Naive thymus-derived CD4-positive, alpha-beta T cell (primary cell): ENCODE results near the gene EPN3. TPM values are rescaled to one million over a fixed set of nuclear protein-coding genes. Genes with fewer than 3 reads are reported as not detected.

Experiments
- ATAC-seq: fragments of 150-1000 bp; cut with Tn5 transposase; 2 replicates; pipeline ENCODE4 v1.10.0; 2021; ENCODE audit warnings: mild to moderate bottlenecking, moderate library complexity
- CTCF ChIA-PET: fragments of 350-600 bp; sonication (Branson Sonifier 250); formaldehyde crosslinking; loops from one replicate; lab custom pipeline; 2021; ENCODE audit warnings: antibody characterized with exemption; lab: Charles Lee
- POLR2A ChIA-PET: fragments of 350-600 bp; sonication (Branson Sonifier 250); formaldehyde crosslinking; loops from one replicate; lab custom pipeline; 2021; ENCODE audit warnings: antibody characterized with exemption, inconsistent platforms; lab: Charles Lee
- DNase-seq, 9 donors: peaks; one replicate each; pipeline versions ENCODE4 v3.0.0 to v3.0.0-alpha.2; 2020 to 2022; ENCODE audit warnings: mixed read lengths in 1 of 9
- H3K27ac ChIP-seq: one replicate; pipeline ENCODE4 v1.7.0; 2013; ENCODE audit warnings: mild to moderate bottlenecking, low read depth, low read length, moderate library complexity
- H3K27me3 ChIP-seq, 2 donors: one replicate each; pipeline ENCODE4 v1.7.0; 2013; ENCODE audit warnings: low read length in 2 of 2, mild to moderate bottlenecking in 2 of 2, moderate library complexity in 2 of 2; ENCODE audit not compliant: control insufficient read depth in 2 of 2, insufficient read depth in 2 of 2
- H3K36me3 ChIP-seq, 3 experiments: 1 replicate in 2 of 3; 2 replicates in 1 of 3; pipeline ENCODE4 v1.7.0; 2013; ENCODE audit warnings: low read length in 3 of 3, mild to moderate bottlenecking in 3 of 3, moderate library complexity in 1 of 3; ENCODE audit not compliant: insufficient read depth in 3 of 3, control insufficient read depth in 2 of 3
- H3K4me1 ChIP-seq, 2 donors: one replicate each; pipeline ENCODE4 v1.7.0; 2013; ENCODE audit warnings: low read length in 2 of 2, mild to moderate bottlenecking in 2 of 2, moderate library complexity in 1 of 2; ENCODE audit not compliant: control insufficient read depth in 2 of 2, insufficient read depth in 2 of 2
- H3K4me3 ChIP-seq: 2 replicates; pipeline ENCODE4 v1.7.0; 2013; ENCODE audit warnings: mild to moderate bottlenecking, low read length
- H3K9me3 ChIP-seq, 3 experiments: 1 replicate in 2 of 3; 2 replicates in 1 of 3; pipeline ENCODE4 v1.7.0; 2013; ENCODE audit warnings: low read length in 3 of 3; ENCODE audit not compliant: control insufficient read depth in 2 of 3
- H3K27ac Mint-ChIP-seq, 9 donors: one replicate each; pipeline ENCODE4 v1.8.0; 2020 to 2022; ENCODE audit warnings: mixed read lengths in 9 of 9, mild to moderate bottlenecking in 8 of 9, moderate library complexity in 5 of 9, inconsistent platforms in 2 of 9
- H3K27me3 Mint-ChIP-seq, 5 donors: one replicate each; pipeline ENCODE4 v1.8.0; 2021 to 2022; ENCODE audit warnings: mixed read lengths in 5 of 5, mild to moderate bottlenecking in 1 of 5
- H3K36me3 Mint-ChIP-seq, 5 donors: one replicate each; pipeline ENCODE4 v1.8.0; 2020 to 2022; ENCODE audit warnings: mixed read lengths in 5 of 5, mild to moderate bottlenecking in 3 of 5, inconsistent platforms in 1 of 5
- H3K4me1 Mint-ChIP-seq, 7 donors: one replicate each; pipeline ENCODE4 v1.8.0; 2020 to 2022; ENCODE audit warnings: mixed read lengths in 7 of 7, mild to moderate bottlenecking in 3 of 7, inconsistent platforms in 1 of 7
- H3K4me3 Mint-ChIP-seq, 10 donors: one replicate each; pipeline ENCODE4 v1.8.0; 2020 to 2022; ENCODE audit warnings: mild to moderate bottlenecking in 10 of 10, mixed read lengths in 10 of 10, moderate library complexity in 6 of 10, inconsistent platforms in 2 of 10
- H3K9me3 Mint-ChIP-seq, 11 donors: one replicate each; pipeline ENCODE4 v1.8.0; 2020 to 2022; ENCODE audit warnings: mixed read lengths in 11 of 11, mild to moderate bottlenecking in 4 of 11, inconsistent platforms in 1 of 11, moderate library complexity in 1 of 11
- intact Hi-C, 2 donors: fragments of 100-400 bp; cut with micrococcal nuclease; formaldehyde crosslinking; loops; one replicate each; pipeline ENCODE4 v1.15.1; 2023
- polyA plus RNA-seq, 2 donors: library from polyadenylated mRNA; unstranded; fragments of 300-500 nt; fragmentation: Illumina TruSeq; gene quantifications; one replicate each; pipeline ENCODE4 v1.2.3, GENCODE V29; 2021
- total RNA-seq, 6 experiments: library from RNA in 5 of 6; stranded (reverse) in 5 of 6; gene quantifications; 1 replicate in 5 of 6; 2 replicates in 1 of 6; pipeline ENCODE4 v1.2.3 and lab custom pipeline; 2021 to 2026

The EPN3 gene
- total and polyA plus RNA-seq, 7 experiments from 2014 or later: not detected

DNA sequence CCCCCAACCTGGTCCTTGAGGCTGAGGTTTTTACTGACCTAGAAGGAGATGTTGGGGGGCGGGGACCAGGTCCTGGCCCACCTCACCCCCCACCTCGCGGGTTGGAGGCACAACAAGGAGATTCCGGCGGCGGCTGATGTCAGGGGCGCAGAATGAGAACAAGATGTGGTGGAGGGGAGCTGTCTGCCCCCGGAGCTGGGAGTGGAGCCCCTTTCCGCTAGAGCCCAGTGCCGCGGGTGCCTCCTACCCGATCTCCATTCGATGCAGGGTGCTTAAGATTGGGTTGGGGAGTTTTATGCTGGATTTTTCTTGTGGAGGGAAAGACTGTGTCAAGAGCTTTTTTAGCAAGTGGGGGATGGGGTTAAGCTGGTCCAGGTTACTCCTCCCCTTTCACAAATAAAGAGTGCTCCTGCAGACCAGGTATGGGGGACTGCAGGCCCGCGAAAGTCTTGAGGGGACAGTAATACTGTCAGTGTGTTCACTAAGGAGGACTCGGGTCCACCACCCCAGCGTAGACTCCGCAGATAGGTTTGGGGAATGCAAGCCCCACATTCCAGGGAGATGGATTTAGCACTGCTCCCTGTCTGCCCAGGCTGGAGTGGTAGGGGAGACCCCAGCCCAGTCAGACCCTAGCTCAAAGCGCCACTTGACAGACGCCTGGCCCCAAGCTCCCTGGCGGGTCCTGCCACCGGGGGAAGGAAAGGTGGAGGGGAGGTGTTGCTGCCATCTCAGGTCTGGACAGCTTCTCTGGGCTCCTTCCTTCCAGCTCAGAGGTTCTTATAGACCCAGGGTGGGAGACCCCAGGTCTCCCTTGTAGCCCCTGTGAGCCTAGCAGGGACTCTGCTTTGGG, 29.9 kb downstream of the EPN3 start:
- peak overlapping the region in 3 of 9 donors; percentile 18 to 46 (median 25) for H3K27ac Mint-ChIP-seq
- Histone ChIP-seq H3K4me3 (no peak overlapping the region), H3K9me3 (no peaks in the 10 kb centered on the region), H3K27ac (no peak overlapping the region), H3K36me3 (no peaks in the 10 kb centered on the region), H3K27me3 (peaks cover 19 to 27% of the 10 kb centered on the region in 2 donors), H3K4me1 (peaks cover 20 to 23% of the 10 kb centered on the region in 2 donors)
- H3K27me3 Mint-ChIP-seq: peaks cover 54 to 81% (median 62%) of the 10 kb centered on the region in 5 donors
- ChIA-PET POLR2A (interaction anchor here (1.0 kb wide), 1 partner anchor 9 kb away, joined by 3 read pairs; no protein-coding TSS in a partner anchor), CTCF (interaction anchor here (0.6 to 1.1 kb wide), 3 partner anchors 17 to 1384 kb away, joined by 3 to 4 read pairs (median 3); no protein-coding TSS in a partner anchor)
- no peaks in the 10 kb centered on the region for H3K36me3 Mint-ChIP-seq
- peak in 2 of 9 donors; percentile 22 to 27 for DNase-seq
- peak overlapping the region; percentile 20 to 87 (median 70) for H3K4me3 Mint-ChIP-seq
- H3K4me1 Mint-ChIP-seq: peaks cover 15 to 41% (median 24%) of the 10 kb centered on the region in 7 donors
- no peak for ATAC-seq
- no peaks in the 10 kb centered on the region for H3K9me3 Mint-ChIP-seq
- intact Hi-C loops: loop anchor here (5.0 kb wide), 2 partner anchors 85 to 145 kb away; partner anchors contain the start of genes ANKRD40 (in 2 of the 2) and RSAD1 (in 2 of the 2)

- H3K4me1 ChIP-seq: peaks cover 20 to 23% of the 10 kb centered on the region in 2 donors
- H3K4me1 Mint-ChIP-seq: peaks cover 15 to 41% (median 24%) of the 10 kb centered on the region in 7 donors
- ChIA-PET CTCF (interaction anchor here (1.1 kb wide), 1 partner anchor 18 kb away, joined by 4 read pairs; no protein-coding TSS in a partner anchor), POLR2A (interaction anchor here (1.0 kb wide), 1 partner anchor 8 kb away, joined by 3 read pairs; no protein-coding TSS in a partner anchor)
- H3K27ac ChIP-seq: no peak overlapping the region
- no peak overlapping the region for H3K27ac Mint-ChIP-seq
- H3K4me3 Mint-ChIP-seq: peak overlapping the region in 4 of 10 donors; percentile 16 to 87 (median 52)
- H3K4me3 ChIP-seq: no peak overlapping the region
- ATAC-seq (no peak), DNase-seq (peak in 2 of 9 donors; percentile 19 to 28)
- intact Hi-C loops: loop anchor here (5.0 kb wide), 2 partner anchors 86 to 144 kb away; partner anchors contain the start of genes ANKRD40 (in 2 of the 2) and RSAD1 (in 2 of the 2)
- H3K36me3 Mint-ChIP-seq: no peaks in the 10 kb centered on the region
- H3K36me3 ChIP-seq: no peaks in the 10 kb centered on the region
- no peaks in the 10 kb centered on the region for H3K9me3 Mint-ChIP-seq
- no peaks in the 10 kb centered on the region for H3K9me3 ChIP-seq
- peaks cover 57 to 80% (median 62%) of the 10 kb centered on the region in 5 donors for H3K27me3 Mint-ChIP-seq
- peaks cover 16 to 27% of the 10 kb centered on the region in 2 donors for H3K27me3 ChIP-seq
Observed at GRCh38 chr17:50563092-50563511, 30.6 kb downstream of the EPN3 start.

DNA sequence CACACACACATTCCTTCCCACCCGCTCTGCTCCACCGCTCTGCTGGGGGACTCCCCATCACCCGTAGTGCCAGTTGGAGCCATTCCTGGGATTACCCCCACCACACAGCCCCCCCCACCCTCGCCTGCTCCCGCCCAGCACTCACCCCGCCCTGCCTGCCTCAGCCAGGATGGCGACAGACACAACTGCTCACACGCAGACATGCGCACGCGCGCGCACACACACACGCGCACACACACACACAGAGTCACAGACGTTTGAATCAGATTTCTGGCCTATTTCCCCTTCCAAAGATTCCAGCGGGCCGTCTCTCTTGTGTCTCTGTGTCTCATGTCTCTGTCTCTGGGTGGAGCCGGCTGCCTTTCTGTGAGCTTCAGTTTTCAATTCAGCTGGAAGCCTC, 32.4 kb downstream of the EPN3 start:
- peak overlapping the region in 3 of 10 donors; percentile 12 to 44 (median 30) for H3K4me3 Mint-ChIP-seq
- Histone ChIP-seq H3K27ac (no peak overlapping the region), H3K4me3 (no peak overlapping the region), H3K9me3 (no peaks in the 10 kb centered on the region), H3K27me3 (peaks cover 8 to 17% of the 10 kb centered on the region in 2 donors), H3K4me1 (peaks cover 8 to 12% of the 10 kb centered on the region in 2 donors), H3K36me3 (no peaks in the 10 kb centered on the region)
- ChIA-PET CTCF (no interaction called here), POLR2A (no interaction called here)
- H3K27me3 Mint-ChIP-seq: peaks cover 46 to 63% (median 53%) of the 10 kb centered on the region in 5 donors
- H3K4me1 Mint-ChIP-seq: peaks cover 9 to 24% (median 16%) of the 10 kb centered on the region in 7 donors
- DNase-seq (peak in 2 of 9 donors; percentile 24 to 27), ATAC-seq (no peak)
- H3K9me3 Mint-ChIP-seq: no peaks in the 10 kb centered on the region
- peak overlapping the region in 1 of 9 donors; percentile 42 for H3K27ac Mint-ChIP-seq
- intact Hi-C loops: loop anchor here (5.0 kb wide), 2 partner anchors 88 to 142 kb away; partner anchors contain the start of genes ANKRD40 (in 2 of the 2) and RSAD1 (in 2 of the 2)
- no peaks in the 10 kb centered on the region for H3K36me3 Mint-ChIP-seq

DNA sequence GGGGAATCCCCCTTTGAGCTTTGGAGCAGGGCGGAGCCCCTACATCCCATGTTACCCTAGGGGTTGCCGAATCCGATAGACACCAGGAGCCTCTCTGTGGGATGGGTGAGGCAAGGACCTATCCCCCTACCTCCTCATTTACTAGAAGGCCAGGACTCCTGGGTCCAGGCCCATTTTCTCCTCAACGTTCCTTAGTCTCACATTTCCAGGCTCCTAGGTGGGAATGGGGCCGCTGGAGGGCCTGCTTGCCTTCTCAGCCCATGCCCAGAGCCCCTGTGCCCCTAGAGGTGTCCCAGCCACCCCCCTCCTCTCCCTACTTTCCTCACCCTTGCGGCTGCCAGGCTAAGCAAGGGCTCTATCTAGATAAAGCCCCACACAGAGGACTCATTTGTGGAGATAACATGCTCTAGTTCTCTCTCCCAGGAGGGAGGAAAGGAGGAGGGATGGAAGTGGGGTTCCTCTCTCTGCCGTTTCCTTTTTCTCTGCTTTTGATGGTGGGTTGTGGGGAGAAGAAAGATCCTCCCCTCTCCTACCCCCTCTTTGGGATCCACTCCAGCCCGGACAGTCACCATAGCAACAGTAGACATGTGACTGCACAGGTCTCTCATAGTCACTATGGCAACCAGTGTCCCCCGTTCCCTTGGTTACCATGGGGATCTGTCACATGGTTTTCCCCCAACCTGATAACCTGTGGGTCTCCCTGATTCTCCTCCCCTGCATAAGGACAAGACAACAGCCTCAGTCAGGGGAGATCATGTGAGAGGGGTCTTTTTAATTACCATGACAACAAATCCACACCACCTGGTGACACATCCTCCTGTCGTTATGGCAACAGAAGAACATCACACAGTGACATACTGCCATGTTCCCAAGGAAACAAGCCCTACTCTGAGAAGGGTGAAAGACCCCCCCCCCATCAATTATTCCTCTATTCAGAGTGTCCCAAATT, 33.1 kb downstream of the EPN3 start:
- Histone ChIP-seq H3K4me1 (peaks cover 4 to 8% of the 10 kb centered on the region in 2 donors), H3K36me3 (no peaks in the 10 kb centered on the region), H3K27me3 (peaks cover 8 to 12% of the 10 kb centered on the region in 2 donors), H3K9me3 (no peaks in the 10 kb centered on the region), H3K27ac (no peak overlapping the region), H3K4me3 (no peak overlapping the region)
- CTCF ChIA-PET: interaction anchor here (0.7 kb wide), 1 partner anchor 24 kb away, joined by 3 read pairs; no protein-coding TSS in a partner anchor
- H3K4me1 Mint-ChIP-seq: peaks cover 9 to 19% (median 13%) of the 10 kb centered on the region in 7 donors
- H3K27me3 Mint-ChIP-seq: peaks cover 43 to 60% (median 53%) of the 10 kb centered on the region in 5 donors
- intact Hi-C loops: no loop called here
- no peaks in the 10 kb centered on the region for H3K36me3 Mint-ChIP-seq
- H3K9me3 Mint-ChIP-seq: no peaks in the 10 kb centered on the region
- peak in 3 of 9 donors; percentile 25 to 33 (median 28) for DNase-seq
- peak overlapping the region in 3 of 9 donors; percentile 5 to 43 (median 17) for H3K27ac Mint-ChIP-seq
- peak; percentile 49 for ATAC-seq
- POLR2A ChIA-PET: no interaction called here
- peak overlapping the region in 2 of 10 donors; percentile 22 to 25 for H3K4me3 Mint-ChIP-seq

GRCh38 chr17:50566886-50567285, 34.4 kb downstream of the EPN3 start:
- Histone ChIP-seq H3K27me3 (peaks cover 8 to 12% of the 10 kb centered on the region in 2 donors), H3K9me3 (no peaks in the 10 kb centered on the region), H3K27ac (no peak overlapping the region), H3K4me1 (peaks cover 0 to 8% of the 10 kb centered on the region in 2 donors), H3K36me3 (no peaks in the 10 kb centered on the region), H3K4me3 (no peak overlapping the region)
- intact Hi-C loops: no loop called here
- ATAC-seq (no peak), DNase-seq (no peak)
- Mint-ChIP-seq H3K9me3 (no peaks in the 10 kb centered on the region), H3K27ac (peak overlapping the region in 1 of 9 donors; percentile 51), H3K4me3 (no peak overlapping the region), H3K27me3 (peaks cover 48 to 60% (median 57%) of the 10 kb centered on the region in 5 donors), H3K4me1 (peaks cover 9 to 19% (median 13%) of the 10 kb centered on the region in 7 donors), H3K36me3 (no peaks in the 10 kb centered on the region)
- ChIA-PET CTCF (interaction anchor here (0.7 kb wide), 1 partner anchor 25 kb away, joined by 3 read pairs; no protein-coding TSS in a partner anchor), POLR2A (no interaction called here)
